HG02610 (cell line): ENCODE measurements around the gene TNRC6B.
"Not testable (repeated sequence)": the region's sequence is repeated elsewhere in the genome, so short reads cannot be mapped to it uniquely, and the experiment has no call there.

Source experiments
- ATAC-seq: cut with Tn5 transposase; IDR thresholded peaks from one replicate; pipeline ENCODE4 v1.9.1; 2021; ENCODE audit warnings: mild to moderate bottlenecking, moderate library complexity; ENCODE audit not compliant: unreplicated experiment

The TNRC6B gene

DNA sequence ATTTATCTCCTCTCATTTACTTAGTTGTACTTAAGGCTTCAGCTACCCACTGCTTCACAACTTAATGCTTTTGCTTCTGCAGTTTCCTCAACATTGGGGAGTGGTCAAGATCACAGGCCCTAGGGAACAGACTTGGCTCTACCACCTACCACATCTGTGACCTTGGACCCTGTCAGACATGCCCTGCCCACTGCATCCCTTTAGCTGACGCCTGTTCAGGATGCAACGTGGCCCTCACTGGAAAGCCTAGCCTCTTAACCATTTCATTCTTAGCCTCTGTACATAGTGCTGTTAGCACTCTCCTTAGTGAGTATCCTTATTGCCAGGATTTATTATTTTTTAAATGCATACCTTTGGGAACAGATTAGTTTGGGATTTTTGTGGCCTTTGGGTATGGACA, 34.4 kb downstream of the TNRC6B start:
- no peak for ATAC-seq

GRCh38 chr22:40213478-40213877, 35.8 kb downstream of the TNRC6B start:
- no peak for ATAC-seq

DNA sequence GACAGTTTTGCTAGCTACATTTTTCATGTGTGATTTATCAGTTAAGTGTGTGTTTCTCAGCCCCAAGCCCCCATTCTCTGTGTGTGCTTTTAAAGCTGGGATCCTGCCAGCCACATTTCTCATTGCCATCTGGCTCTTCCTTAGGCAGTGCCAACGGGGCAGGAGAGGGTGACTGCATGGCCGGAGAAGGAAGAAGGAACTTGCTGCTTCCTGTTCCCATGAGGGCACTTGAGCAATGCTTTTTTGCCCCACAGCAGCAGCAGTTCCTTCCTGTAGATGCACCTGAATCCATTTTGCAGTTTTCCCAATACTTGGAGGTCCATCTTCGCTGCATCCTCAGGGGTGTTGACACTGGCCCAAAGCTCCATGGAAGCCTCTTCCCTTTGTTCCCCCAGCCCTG, 37.5 kb downstream of the TNRC6B start:
- ATAC-seq, result no peak

DNA sequence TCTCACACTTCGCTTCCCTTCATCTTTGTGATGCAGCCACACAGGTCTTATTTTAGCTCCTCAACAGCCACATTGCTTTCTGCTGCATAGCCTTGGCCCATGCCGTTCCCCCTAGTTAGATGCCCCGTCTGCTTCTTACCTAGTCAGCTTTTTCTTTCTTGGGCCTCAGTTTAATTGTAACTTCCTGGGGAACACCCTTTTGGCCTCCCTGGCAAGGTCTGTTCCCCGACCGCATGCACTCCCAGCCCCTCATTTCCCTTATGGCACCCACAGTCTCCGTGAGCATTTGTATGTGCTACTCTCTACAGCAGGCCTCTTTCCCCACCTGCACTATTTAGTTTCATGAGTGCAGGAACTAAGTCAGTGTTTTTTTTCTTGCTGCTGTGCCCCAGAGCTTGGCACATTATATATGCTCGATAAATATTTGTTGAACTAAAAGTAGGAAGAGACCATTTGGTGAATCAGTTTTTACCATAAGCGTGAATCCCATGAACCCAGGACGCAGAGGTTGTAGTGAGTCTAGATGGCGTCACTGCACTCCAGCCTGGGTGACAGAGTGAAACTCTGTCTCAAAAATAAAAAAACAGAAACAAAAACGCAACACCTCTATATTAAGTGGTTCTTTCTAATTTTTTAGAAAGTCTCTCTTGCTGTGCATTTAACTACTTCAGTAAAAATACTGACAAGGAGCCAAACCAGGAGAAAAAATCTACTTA, 38.5 kb downstream of the TNRC6B start:
- ATAC-seq, result no peak

- no peak for ATAC-seq
These were observed 40.4 kb downstream of the TNRC6B start for GRCh38 chr22:40218152-40218551.

GRCh38 chr22:40218723-40219294, 41.1 kb downstream of the TNRC6B start:
- ATAC-seq, result no peak

GRCh38 chr22:40220316-40221054, 42.8 kb downstream of the TNRC6B start:
- no peak for ATAC-seq

DNA sequence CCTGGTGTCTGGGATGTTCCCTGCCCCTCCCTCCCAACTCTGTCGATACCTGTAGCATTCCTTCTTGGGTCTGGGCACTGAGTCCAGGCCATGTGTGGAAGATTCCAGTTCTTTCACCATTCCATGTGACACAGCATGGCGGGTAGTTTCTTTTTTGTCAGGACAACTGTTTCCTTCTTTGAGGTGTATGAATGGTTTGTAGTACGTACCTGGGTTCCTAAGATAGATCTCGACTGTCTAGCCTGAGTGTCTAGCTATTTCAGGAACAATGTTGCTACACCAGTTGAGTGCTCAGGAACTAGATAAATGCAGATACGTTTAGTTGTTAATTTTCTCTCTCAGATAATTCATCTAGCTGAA, 43.3 kb downstream of the TNRC6B start:
- no peak for ATAC-seq

DNA sequence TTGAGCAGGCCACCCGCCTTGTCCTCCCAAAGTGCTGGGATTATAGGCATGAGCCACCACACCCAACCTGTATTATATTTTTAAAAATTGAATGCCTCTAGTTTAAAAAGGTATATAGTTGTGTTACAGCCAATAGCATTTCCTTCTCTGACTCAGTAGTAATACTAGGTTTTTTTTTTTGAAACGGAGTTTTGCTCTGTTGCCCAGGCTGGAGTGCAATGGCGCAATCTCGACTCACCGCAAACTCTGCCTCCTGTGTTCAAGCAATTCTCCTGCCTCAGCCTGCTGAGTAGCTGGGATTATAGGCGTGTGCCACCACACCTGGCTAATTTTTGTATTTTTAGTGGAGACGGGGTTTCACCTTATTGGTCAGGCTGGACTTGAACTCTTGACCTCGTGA, 45.3 kb downstream of the TNRC6B start:
- not testable (repeated sequence) for ATAC-seq

DNA sequence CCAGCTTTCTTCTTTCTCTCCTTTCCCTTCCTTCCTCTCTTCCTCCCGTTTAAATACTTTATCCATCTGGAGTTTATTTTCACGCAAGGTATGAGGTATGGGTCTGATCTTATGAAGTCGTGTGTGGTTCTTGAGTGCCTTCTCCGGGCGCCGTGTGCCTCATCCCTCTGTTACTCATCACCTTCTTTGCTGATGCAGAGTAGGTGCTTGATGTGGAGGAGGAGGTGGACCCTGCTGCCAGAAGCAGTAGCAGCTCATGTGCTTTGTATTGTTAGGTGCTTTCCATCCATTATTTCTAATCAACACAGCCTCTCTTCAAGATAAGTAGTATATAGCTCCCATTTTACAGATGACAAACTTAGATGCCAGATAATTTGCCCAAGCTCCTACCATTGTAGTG, 47.0 kb downstream of the TNRC6B start:
- ATAC-seq, result no peak

GRCh38 chr22:40226620-40227019, 48.9 kb downstream of the TNRC6B start:
- no peak for ATAC-seq

DNA sequence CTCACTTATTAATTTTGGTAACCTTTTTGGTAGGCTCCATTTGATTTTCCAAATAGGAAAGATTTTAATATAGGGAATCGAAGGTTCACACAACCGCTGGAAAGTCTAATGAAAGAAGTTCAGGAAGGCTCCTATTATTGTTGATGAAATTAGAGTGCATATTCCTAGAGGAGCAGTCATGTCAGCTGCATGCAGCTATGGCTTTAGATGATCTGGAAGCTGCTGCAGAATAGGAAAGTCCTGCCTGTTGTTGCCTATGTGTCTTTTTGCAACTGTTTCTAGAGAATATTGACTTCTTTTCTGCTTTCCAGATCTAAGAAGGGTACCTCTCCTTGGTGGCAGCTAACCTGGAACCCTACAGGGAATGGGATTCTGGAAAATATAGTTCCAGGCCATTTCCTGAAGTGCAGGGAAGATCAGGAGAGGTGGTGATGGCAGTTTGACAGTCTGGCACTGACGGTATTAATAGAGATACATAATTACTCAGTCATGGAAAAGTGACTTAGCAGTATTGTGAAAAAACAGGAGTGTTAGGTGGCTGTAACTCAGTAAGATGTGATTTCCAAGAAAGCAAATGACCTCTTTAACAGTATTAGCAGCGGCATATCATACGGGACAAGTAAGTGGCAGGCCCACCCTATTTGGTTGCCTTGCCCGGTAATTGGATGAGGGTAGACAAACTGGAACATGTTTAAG, 54.0 kb downstream of the TNRC6B start:
- ATAC-seq, result no peak

DNA sequence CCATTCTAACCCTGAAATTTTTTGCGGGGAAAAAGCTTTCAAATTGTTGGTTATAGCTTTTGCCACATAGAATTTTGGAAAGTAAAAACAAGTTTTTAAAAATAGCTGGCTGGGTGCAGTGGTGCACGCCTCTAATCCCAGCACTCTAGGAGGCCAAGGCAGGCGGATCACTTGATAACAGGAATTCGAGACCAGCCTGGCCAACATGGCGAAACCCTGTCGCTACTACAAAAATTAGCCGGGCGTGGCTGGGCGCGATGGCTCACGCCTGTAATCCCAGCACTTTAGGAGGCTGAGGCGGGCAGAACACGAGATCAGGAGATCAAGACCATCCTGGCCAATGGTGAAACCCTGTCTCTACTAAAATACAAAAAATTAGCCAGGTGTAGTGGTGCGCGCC, 54.9 kb downstream of the TNRC6B start:
- ATAC-seq, result no peak

- no peak for ATAC-seq
These were observed 56.2 kb downstream of the TNRC6B start for GRCh38 chr22:40233886-40234285.

DNA sequence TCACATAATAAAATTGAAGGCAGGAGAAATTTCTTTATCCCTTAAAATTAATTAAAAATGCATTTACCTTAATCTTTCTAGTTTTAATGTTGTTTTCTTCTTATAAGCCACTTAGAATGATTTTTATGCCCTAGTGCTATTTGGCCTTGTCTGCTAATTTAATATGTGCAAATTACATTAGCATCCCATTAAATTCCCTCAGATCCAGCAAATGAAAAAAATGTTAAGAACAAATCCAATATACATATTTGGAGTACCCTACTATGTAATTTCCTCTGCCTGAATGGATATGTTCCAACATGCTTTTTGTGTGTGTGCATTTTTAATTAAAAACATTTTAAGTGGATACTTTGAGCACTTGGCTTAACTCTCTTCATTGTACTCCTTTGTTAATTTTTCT, 56.9 kb downstream of the TNRC6B start:
- no peak for ATAC-seq

GRCh38 chr22:40235308-40235707, 57.6 kb downstream of the TNRC6B start:
- no peak for ATAC-seq

DNA sequence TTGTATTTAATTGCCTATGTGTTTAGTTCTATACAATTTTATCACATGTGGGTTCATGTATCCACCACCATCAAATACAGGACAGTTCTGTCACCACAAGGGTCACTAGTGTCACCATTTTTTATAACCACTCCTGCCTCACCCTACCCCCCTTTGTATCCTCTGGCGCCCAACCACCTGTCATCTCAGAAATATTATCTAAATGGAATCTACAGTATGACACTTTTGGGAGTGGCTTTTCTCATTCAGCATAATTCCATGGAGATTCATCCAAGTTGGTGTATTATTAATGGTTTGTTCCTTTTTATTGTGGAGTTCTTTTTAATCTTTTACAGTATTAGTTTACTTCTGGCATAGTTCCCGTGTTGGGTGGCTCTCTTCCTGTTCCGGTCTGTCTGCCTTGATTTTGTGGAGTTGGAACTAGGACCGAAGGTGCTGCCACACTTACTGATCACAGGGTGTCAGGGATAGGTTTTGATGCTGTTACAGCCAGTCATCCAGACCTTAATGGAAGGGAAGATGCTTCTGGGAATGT, 58.5 kb downstream of the TNRC6B start:
- no peak for ATAC-seq

DNA sequence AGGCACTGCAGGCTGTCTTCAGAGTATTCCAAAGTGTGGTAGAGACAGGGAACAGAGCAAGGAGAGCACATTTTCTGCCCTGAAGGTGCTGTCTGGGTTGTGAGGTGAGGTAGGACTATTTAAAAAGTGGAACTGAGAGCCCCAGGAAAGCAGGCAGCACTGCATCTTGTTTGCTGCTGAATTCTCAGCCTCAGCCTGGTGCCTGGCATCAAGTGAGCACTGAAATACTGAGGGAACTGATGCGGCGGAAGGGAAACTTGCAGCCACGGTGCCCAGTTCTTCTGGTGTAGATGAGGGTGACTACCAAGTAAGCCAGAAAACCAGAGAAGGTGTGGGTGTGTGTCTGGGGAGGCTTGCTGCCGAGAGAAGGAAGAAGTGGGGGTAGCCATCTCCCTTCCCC, 59.5 kb downstream of the TNRC6B start:
- ATAC-seq, result no peak

GRCh38 chr22:40237788-40238424, 60.2 kb downstream of the TNRC6B start:
- ATAC-seq, result no peak

GRCh38 chr22:40238425-40239344, 61.0 kb downstream of the TNRC6B start:
- no peak for ATAC-seq
